ENCODE data around the gene ARHGEF7. TPM values are rescaled to one million over a fixed set of nuclear protein-coding genes. Genes with fewer than 3 reads are reported as not detected.
"Not testable (repeated sequence)": the region's sequence is repeated elsewhere in the genome, so short reads cannot be mapped to it uniquely, and the experiment has no call there.

The ARHGEF7 gene
- 25.8 and 36.0 TPM in 2 replicates for polyA plus RNA-seq (2014; cell fraction: cytosol; rRNA removed)
- 49.1 and 94.3 TPM in 2 replicates for polyA plus RNA-seq (2014; cell fraction: nucleus; rRNA removed)

- no peak for DNase-seq (ENCODE audit: low spot score)
Observed at GRCh38 chr13:111115061-111115964, at the start of gene ARHGEF7. TSS of gene ARHGEF7 (plus strand) at chr13:111115310. CDS start at chr13:111115527, 217 bp downstream.

- no peak for DNase-seq (ENCODE audit: low spot score)
Observed at GRCh38 chr13:111065698-111066097, 49.4 kb upstream of the ARHGEF7 start.

GRCh38 chr13:111066544-111066943, 48.6 kb upstream of the ARHGEF7 start:
- DNase-seq (ENCODE audit: low spot score) = peak; percentile 37

- DNase-seq (ENCODE audit: low spot score) = no peak
Observed at GRCh38 chr13:111068009-111068350, 47.1 kb upstream of the ARHGEF7 start.

GRCh38 chr13:111071120-111071519, 44.0 kb upstream of the ARHGEF7 start:
- not testable (repeated sequence) for DNase-seq (ENCODE audit: low spot score)

GRCh38 chr13:111071526-111071925, 43.6 kb upstream of the ARHGEF7 start:
- DNase-seq (ENCODE audit: low spot score) = not testable (repeated sequence)

- DNase-seq (ENCODE audit: low spot score) = no peak
Observed at GRCh38 chr13:111074826-111075225, 40.3 kb upstream of the ARHGEF7 start.

GRCh38 chr13:111076155-111077013, 38.7 kb upstream of the ARHGEF7 start:
- no peak for DNase-seq (ENCODE audit: low spot score)

GRCh38 chr13:111079375-111079774, 35.7 kb upstream of the ARHGEF7 start:
- DNase-seq (ENCODE audit: low spot score) = no peak

- no peak for DNase-seq (ENCODE audit: low spot score)
Observed at GRCh38 chr13:111080642-111081041, 34.5 kb upstream of the ARHGEF7 start.

GRCh38 chr13:111082240-111082639, 32.9 kb upstream of the ARHGEF7 start:
- no peak for DNase-seq (ENCODE audit: low spot score)

- DNase-seq (ENCODE audit: low spot score) = not testable (repeated sequence)
Observed at GRCh38 chr13:111082769-111083168, 32.3 kb upstream of the ARHGEF7 start.

- not testable (repeated sequence) for DNase-seq (ENCODE audit: low spot score)
Observed at GRCh38 chr13:111083693-111084092, 31.4 kb upstream of the ARHGEF7 start.

- DNase-seq (ENCODE audit: low spot score) = no peak
Observed at GRCh38 chr13:111090169-111090568, 24.9 kb upstream of the ARHGEF7 start.

GRCh38 chr13:111092685-111093084, 22.4 kb upstream of the ARHGEF7 start:
- no peak for DNase-seq (ENCODE audit: low spot score)

- DNase-seq (ENCODE audit: low spot score) = no peak
Observed at GRCh38 chr13:111093136-111093535, 22.0 kb upstream of the ARHGEF7 start.

- DNase-seq (ENCODE audit: low spot score) = no peak
Observed at GRCh38 chr13:111093634-111094033, 21.5 kb upstream of the ARHGEF7 start.

GRCh38 chr13:111095031-111095840, 19.9 kb upstream of the ARHGEF7 start:
- DNase-seq (ENCODE audit: low spot score) = no peak

- DNase-seq (ENCODE audit: low spot score) = no peak
Observed at GRCh38 chr13:111095911-111096501, 19.1 kb upstream of the ARHGEF7 start.

GRCh38 chr13:111099290-111099689, 15.8 kb upstream of the ARHGEF7 start:
- DNase-seq (ENCODE audit: low spot score) = no peak

- DNase-seq (ENCODE audit: low spot score) = no peak
Observed at GRCh38 chr13:111110054-111110453, 5.1 kb upstream of the ARHGEF7 start.
